B cell (primary cell): ENCODE results near the gene ZNF24. TPM values are rescaled to one million over a fixed set of nuclear protein-coding genes. Genes with fewer than 3 reads are reported as not detected.

Source experiments
- ATAC-seq: fragments of 200-7000 bp; cut with Tn5 transposase; one replicate; pipeline ENCODE4 v1.10.0; 2021; ENCODE audit warnings: low read depth, mild to moderate bottlenecking, moderate number of reproducible peaks, moderate library complexity
- CTCF ChIA-PET: fragments of 350-600 bp; sonication (Branson Sonifier 250); formaldehyde crosslinking; loops from one replicate; lab custom pipeline; 2021; ENCODE audit warnings: antibody characterized with exemption, inconsistent platforms; lab: Charles Lee
- POLR2A ChIA-PET: fragments of 350-600 bp; sonication (Branson Sonifier 250); formaldehyde crosslinking; loops from one replicate; lab custom pipeline; 2021; ENCODE audit warnings: antibody characterized with exemption; lab: Charles Lee
- DNase-seq: peaks from one replicate; pipeline ENCODE4 v3.0.0; 2013
- H2AFZ ChIP-seq: 2 replicates; pipeline ENCODE4 v1.6.1; 2012; ENCODE audit warnings: mild to moderate bottlenecking, low read depth, low read length; ENCODE audit not compliant: insufficient read depth, poor library complexity, severe bottlenecking
- H3K27ac ChIP-seq, 2 donors: 1 replicate in 1 of 2; 2 replicates in 1 of 2; pipeline ENCODE4 v1.5.1; 2012 to 2013; ENCODE audit warnings: low read length in 2 of 2, mild to moderate bottlenecking in 2 of 2, moderate library complexity in 1 of 2
- H3K27me3 ChIP-seq, 4 experiments: fragments of 200-600 bp in 1 of 4; sonication (generic) in 1 of 4; replicated peaks in 1 of 4; 1 replicate in 2 of 4; 2 replicates in 2 of 4; pipeline versions ENCODE4 v1.6.1 to v1.7.0; 2013 to 2016; ENCODE audit warnings: low read length in 3 of 4, mild to moderate bottlenecking in 2 of 4, mixed read lengths in 1 of 4, moderate library complexity in 1 of 4; ENCODE audit not compliant: insufficient read depth in 4 of 4, control insufficient read depth in 3 of 4; ENCODE audit errors: control extremely low read depth in 1 of 4
- H3K36me3 ChIP-seq, 2 experiments: replicated peaks in 1 of 2; 1 replicate in 1 of 2; 2 replicates in 1 of 2; pipeline versions ENCODE4 v1.6.1 to v1.7.1; 2013; ENCODE audit warnings: low read length in 1 of 2; ENCODE audit not compliant: insufficient read depth in 2 of 2, control insufficient read depth in 1 of 2; ENCODE audit errors: control extremely low read depth in 1 of 2, extremely low read depth in 1 of 2
- H3K4me1 ChIP-seq, 2 donors: fragments of 200-600 bp in 1 of 2; sonication (generic) in 1 of 2; 1 replicate in 1 of 2; 2 replicates in 1 of 2; pipeline versions ENCODE4 v1.5.1 to v1.6.1; 2013 to 2017; ENCODE audit warnings: low read length in 2 of 2; ENCODE audit not compliant: control insufficient read depth in 2 of 2, insufficient read depth in 2 of 2
- H3K4me2 ChIP-seq: replicated peaks from 2 replicates; pipeline ENCODE3; 2012; ENCODE audit warnings: mild to moderate bottlenecking, low read depth, low read length; ENCODE audit not compliant: poor library complexity, severe bottlenecking
- H3K4me3 ChIP-seq, 5 experiments: fragments of 200-600 bp in 1 of 5; sonication (generic) in 1 of 5; 1 replicate in 3 of 5; 2 replicates in 2 of 5; pipeline versions ENCODE4 v1.5.1 to v1.7.0; 2011 to 2016; ENCODE audit warnings: low read length in 4 of 5, mild to moderate bottlenecking in 4 of 5, low read depth in 2 of 5, control low read depth in 1 of 5, moderate library complexity in 1 of 5; ENCODE audit not compliant: insufficient read depth in 1 of 5; ENCODE audit errors: control extremely low read depth in 1 of 5, extremely low read depth in 1 of 5
- H3K79me2 ChIP-seq: fragments of 200-600 bp; sonication (generic); one replicate; pipeline ENCODE4 v1.6.0; 2016; ENCODE audit warnings: low read length; ENCODE audit not compliant: control insufficient read depth, insufficient read depth
- H3K9ac ChIP-seq: fragments of 200-600 bp; sonication (generic); 2 replicates; pipeline ENCODE4 v1.6.1; 2017; ENCODE audit warnings: mild to moderate bottlenecking, low read length, moderate library complexity
- H3K9me3 ChIP-seq, 3 donors: one replicate each; pipeline versions ENCODE4 v1.6.1 to v1.7.1; 2013; ENCODE audit warnings: low read length in 2 of 3; ENCODE audit not compliant: control insufficient read depth in 2 of 3, insufficient read depth in 1 of 3; ENCODE audit errors: control extremely low read depth in 1 of 3
- H4K20me1 ChIP-seq: 2 replicates; pipeline ENCODE4 v1.6.0; 2012; ENCODE audit warnings: mild to moderate bottlenecking, low read length; ENCODE audit not compliant: insufficient read depth, control insufficient read depth, poor library complexity, severe bottlenecking
- H3K27ac Mint-ChIP-seq: one replicate; pipeline ENCODE4 v1.8.0; 2021; ENCODE audit warnings: mixed read lengths
- H3K27me3 Mint-ChIP-seq: one replicate; pipeline ENCODE4 v1.8.0; 2021; ENCODE audit warnings: mixed read lengths
- H3K4me1 Mint-ChIP-seq: one replicate; pipeline ENCODE4 v1.8.0; 2021; ENCODE audit warnings: mixed read lengths
- H3K4me3 Mint-ChIP-seq: one replicate; pipeline ENCODE4 v1.8.0; 2021; ENCODE audit warnings: mixed read lengths
- H3K9me3 Mint-ChIP-seq: one replicate; pipeline ENCODE4 v1.8.0; 2022; ENCODE audit warnings: mixed read lengths; ENCODE audit not compliant: insufficient read depth
- EZH2 ChIP-seq: IDR thresholded peaks from 2 replicates; pipeline ENCODE4 v1.6.1; 2012; ENCODE audit warnings: borderline replicate concordance, low read depth, mild to moderate bottlenecking, moderate library complexity, low read length; ENCODE audit not compliant: insufficient read depth, poor library complexity, severe bottlenecking
- WGBS: methylation state at CpG from one replicate; pipeline ENCODE4 v1.1.5; 2013; ENCODE audit warnings: missing lambda C conversion rate; ENCODE audit not compliant: insufficient coverage; 5-methylcytosine and 5-hydroxymethylcytosine counted together
- intact Hi-C: fragments of 100-400 bp; cut with micrococcal nuclease; formaldehyde crosslinking; loops from one replicate; pipeline ENCODE4 v1.10.0; 2022
- polyA plus RNA-seq: library from polyadenylated mRNA; depleted of rRNA; stranded (reverse); fragments of >200 nt; gene quantifications from 2 replicates; pipeline ENCODE4 v1.2.3, GENCODE V29; 2012
- total RNA-seq, 2 donors: library from RNA; stranded (reverse); fragments of 120-200 nt in 1 of 2; gene quantifications; 1 replicate in 1 of 2; 2 replicates in 1 of 2; pipeline versions ENCODE4 v1.2.3 to v1.2.4, GENCODE V29; 2013 to 2022
- TF ChIP-seq, protein P1 (sequence below): fragments of 200-600 bp; IDR thresholded peaks from one replicate; pipeline ENCODE4 v1.8.0; 2022; ENCODE audit warnings: antibody characterized with exemption, mild to moderate bottlenecking

Gene ZNF24
- total and polyA plus RNA-seq, 2 donors (not counting 1 experiment from before 2014, with no cell fraction given), result 13.8 to 83.7 TPM

DNA sequence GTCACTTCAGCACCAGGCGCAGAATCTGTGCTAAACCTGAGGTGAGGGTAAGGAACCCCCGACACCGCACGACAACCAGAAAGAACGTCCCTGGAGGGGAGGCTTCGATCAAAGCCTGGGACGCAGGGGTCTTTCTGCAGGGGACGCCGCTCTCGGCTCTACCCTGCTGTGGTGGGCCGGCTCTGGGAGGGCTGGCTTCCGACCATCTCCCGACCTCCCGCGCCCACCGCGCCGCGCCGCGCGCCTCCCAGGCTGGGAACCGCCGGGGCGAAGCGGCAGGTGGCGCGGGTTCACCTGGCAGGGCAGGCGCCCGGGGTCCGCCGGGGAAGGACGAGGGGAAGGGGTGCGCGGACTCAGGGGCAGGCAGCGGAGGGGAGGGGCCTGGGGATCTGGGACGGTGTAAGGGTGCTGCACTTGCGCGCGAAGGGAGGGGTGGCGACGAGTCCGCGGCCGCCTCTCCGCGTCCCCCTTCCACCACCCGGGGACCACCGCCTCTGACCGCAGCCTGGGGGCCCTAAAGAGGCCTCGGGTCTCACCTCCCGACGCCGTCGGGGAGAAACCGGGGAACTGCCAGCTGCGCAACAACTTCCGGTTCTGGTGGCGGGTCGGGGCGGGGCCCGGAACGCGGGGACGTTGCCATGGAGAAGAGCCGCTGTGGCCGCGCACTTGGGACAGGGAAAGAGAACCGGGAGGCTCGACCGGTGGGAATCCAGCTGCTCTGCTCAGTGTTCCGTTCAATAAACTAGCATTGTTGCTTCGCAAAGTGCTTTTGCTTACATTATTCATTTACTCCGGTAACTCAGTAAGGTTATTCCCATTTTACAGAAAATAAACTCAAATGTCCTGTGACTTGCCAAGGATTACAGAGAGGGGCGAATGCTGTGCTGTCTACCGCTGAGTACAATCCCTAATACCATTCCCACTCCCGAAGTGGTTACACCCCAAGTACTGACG, 32.8 kb upstream of the ZNF24 start, which contains the start of gene ZNF396:
TSS of gene ZNF396 (minus strand) at position 596 of the 954 bp plus-strand sequence. CDS start 3,045 bp downstream, outside the sequence.
- no peaks in the 10 kb centered on the region for H3K27me3 Mint-ChIP-seq
- ChIA-PET POLR2A (interaction anchor here (0.5 to 0.8 kb wide), 2 partner anchors 31 to 130 kb away, joined by 3 to 10 read pairs; no protein-coding TSS in a partner anchor), CTCF (interaction anchor here (1.0 kb wide), 1 partner anchor 10 kb away, joined by 4 read pairs; no protein-coding TSS in a partner anchor)
- H3K27ac ChIP-seq, result peak within 1 kb of the TSS in 1 of 2 donors; percentile 69
- H3K36me3 ChIP-seq, result no peaks in the 10 kb centered on the region
- H3K4me3 Mint-ChIP-seq, result peak within 1 kb of the TSS; percentile 93
- peak within 1 kb of the TSS; percentile 94 for H2AFZ ChIP-seq
- 4% methylated on average over 78 of the region's 78 CpGs for WGBS
- peak within 1 kb of the TSS; percentile 80 for H3K9ac ChIP-seq
- H3K9me3 ChIP-seq, result no peaks in the 10 kb centered on the region
- TF ChIP-seq EZH2, result no peak
- TF ChIP-seq, protein P1, sequence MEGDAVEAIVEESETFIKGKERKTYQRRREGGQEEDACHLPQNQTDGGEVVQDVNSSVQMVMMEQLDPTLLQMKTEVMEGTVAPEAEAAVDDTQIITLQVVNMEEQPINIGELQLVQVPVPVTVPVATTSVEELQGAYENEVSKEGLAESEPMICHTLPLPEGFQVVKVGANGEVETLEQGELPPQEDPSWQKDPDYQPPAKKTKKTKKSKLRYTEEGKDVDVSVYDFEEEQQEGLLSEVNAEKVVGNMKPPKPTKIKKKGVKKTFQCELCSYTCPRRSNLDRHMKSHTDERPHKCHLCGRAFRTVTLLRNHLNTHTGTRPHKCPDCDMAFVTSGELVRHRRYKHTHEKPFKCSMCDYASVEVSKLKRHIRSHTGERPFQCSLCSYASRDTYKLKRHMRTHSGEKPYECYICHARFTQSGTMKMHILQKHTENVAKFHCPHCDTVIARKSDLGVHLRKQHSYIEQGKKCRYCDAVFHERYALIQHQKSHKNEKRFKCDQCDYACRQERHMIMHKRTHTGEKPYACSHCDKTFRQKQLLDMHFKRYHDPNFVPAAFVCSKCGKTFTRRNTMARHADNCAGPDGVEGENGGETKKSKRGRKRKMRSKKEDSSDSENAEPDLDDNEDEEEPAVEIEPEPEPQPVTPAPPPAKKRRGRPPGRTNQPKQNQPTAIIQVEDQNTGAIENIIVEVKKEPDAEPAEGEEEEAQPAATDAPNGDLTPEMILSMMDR, result no peak
- H3K4me1 Mint-ChIP-seq, result peaks cover 8% of the 10 kb centered on the region
- intact Hi-C loops, result loop anchor here (1.0 to 2.0 kb wide), 3 partner anchors 33 to 596 kb away; partner anchors contain the start of genes INO80C, RMP24 and ZNF24
- no peaks in the 10 kb centered on the region for H4K20me1 ChIP-seq
- ATAC-seq (peak; percentile 69), DNase-seq (peak; percentile 82)
- peak within 1 kb of the TSS; percentile 88 for H3K27ac Mint-ChIP-seq
- no peaks in the 10 kb centered on the region for H3K79me2 ChIP-seq
- no peaks in the 10 kb centered on the region for H3K27me3 ChIP-seq
- no peaks in the 10 kb centered on the region for H3K9me3 Mint-ChIP-seq
- H3K4me2 ChIP-seq, result peak within 1 kb of the TSS; percentile 95
- peak within 1 kb of the TSS; percentile 63 to 88 (median 70) for H3K4me3 ChIP-seq
- H3K4me1 ChIP-seq, result peaks cover 7 to 10% of the 10 kb centered on the region in 2 donors
